HCT116 (cell line): ENCODE measurements around the gene CCL18.
"Not testable (repeated sequence)": the region's sequence is repeated elsewhere in the genome, so short reads cannot be mapped to it uniquely, and the experiment has no call there.

ENCODE experiments used
- EGR1 ChIP-seq: IDR thresholded peaks from 2 replicates; pipeline ENCODE4 v1.6.1; 2012; ENCODE audit warnings: low read depth
- EZH2 ChIP-seq: fragments of 200-600 bp; sonication (generic); IDR thresholded peaks from 2 replicates; pipeline ENCODE4 v1.6.1; 2017; ENCODE audit warnings: antibody characterized with exemption, mixed run types
- JUND ChIP-seq: IDR thresholded peaks from 2 replicates; pipeline ENCODE4 v1.6.1; 2012
- POLR2A ChIP-seq: IDR thresholded peaks from 2 replicates; pipeline ENCODE4 v1.7.0; 2011; ENCODE audit warnings: borderline replicate concordance; ENCODE audit not compliant: insufficient read depth, insufficient read length; ENCODE audit errors: extremely low read depth
- POLR2AphosphoS5 ChIP-seq: IDR thresholded peaks from 2 replicates; pipeline ENCODE4 v1.6.1; 2011; ENCODE audit warnings: mild to moderate bottlenecking, low read depth, low read length, moderate library complexity
- RAD21 ChIP-seq: IDR thresholded peaks from 2 replicates; pipeline ENCODE4 v1.6.1; 2012; ENCODE audit warnings: low read depth, mild to moderate bottlenecking
- SIN3A ChIP-seq: IDR thresholded peaks from 2 replicates; pipeline ENCODE4 v1.6.1; 2012; ENCODE audit warnings: low read depth
- SP1 ChIP-seq: IDR thresholded peaks from 2 replicates; pipeline ENCODE4 v1.6.1; 2012; ENCODE audit warnings: low read depth
- SRF ChIP-seq: IDR thresholded peaks from 2 replicates; pipeline ENCODE4 v1.6.1; 2012; ENCODE audit warnings: low read depth
- TCF7L2 ChIP-seq: IDR thresholded peaks from 2 replicates; pipeline ENCODE4 v1.7.0; 2011; ENCODE audit warnings: borderline replicate concordance, inconsistent platforms; ENCODE audit not compliant: insufficient read depth, insufficient read length; ENCODE audit errors: extremely low read depth
- TF ChIP-seq, protein P1 (sequence below), 3 experiments: fragments of 200-600 bp in 1 of 3; sonication (generic) in 1 of 3; IDR thresholded peaks in 2 of 3; conservative IDR thresholded peaks in 1 of 3; 2 replicates each; pipeline ENCODE4 v1.5.1; 2012 to 2017; ENCODE audit warnings: low read depth in 2 of 3, low read length in 2 of 3, antibody characterized with exemption in 1 of 3, borderline replicate concordance in 1 of 3, control low read depth in 1 of 3, mild to moderate bottlenecking in 1 of 3, mixed read lengths in 1 of 3, mixed run types in 1 of 3, moderate library complexity in 1 of 3; ENCODE audit not compliant: insufficient read depth in 1 of 3
- TF ChIP-seq, protein P2 (sequence below): IDR thresholded peaks from 2 replicates; pipeline ENCODE4 v1.6.1; 2012; ENCODE audit warnings: low read depth

DNA sequence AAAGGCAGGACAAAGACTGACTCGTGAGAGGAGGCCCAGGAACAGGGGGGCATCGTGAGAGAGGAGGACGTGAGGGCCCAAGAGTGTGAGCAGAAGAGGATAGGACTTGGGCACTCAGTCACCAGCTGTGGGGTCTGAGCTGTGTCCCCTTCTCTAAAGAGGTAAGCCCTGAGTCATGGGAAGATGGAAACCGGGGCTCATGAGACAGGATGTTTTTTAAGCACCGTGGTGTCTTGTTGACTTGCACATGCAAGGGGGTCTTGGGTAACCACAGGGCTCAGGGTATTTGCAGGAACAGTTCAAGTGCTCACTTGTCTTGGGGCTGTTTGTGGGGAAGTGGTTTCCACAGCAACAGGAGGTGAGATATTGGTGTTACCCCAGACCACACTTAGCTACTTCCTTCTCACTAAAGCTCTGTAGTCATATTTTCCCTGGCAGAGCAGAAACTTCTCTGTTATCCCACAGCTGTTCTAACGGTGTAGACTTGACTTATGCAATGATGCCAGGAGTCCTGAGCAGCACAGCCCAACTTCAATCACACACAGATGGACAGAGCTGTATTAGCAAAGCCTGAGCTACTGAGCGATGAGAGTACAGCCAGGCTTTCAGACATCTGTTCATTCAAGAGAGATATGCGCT lies 18.5 kb downstream of the CCL18 start:
- TF ChIP-seq, protein P1, sequence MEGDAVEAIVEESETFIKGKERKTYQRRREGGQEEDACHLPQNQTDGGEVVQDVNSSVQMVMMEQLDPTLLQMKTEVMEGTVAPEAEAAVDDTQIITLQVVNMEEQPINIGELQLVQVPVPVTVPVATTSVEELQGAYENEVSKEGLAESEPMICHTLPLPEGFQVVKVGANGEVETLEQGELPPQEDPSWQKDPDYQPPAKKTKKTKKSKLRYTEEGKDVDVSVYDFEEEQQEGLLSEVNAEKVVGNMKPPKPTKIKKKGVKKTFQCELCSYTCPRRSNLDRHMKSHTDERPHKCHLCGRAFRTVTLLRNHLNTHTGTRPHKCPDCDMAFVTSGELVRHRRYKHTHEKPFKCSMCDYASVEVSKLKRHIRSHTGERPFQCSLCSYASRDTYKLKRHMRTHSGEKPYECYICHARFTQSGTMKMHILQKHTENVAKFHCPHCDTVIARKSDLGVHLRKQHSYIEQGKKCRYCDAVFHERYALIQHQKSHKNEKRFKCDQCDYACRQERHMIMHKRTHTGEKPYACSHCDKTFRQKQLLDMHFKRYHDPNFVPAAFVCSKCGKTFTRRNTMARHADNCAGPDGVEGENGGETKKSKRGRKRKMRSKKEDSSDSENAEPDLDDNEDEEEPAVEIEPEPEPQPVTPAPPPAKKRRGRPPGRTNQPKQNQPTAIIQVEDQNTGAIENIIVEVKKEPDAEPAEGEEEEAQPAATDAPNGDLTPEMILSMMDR (IDR thresholded peaks at IDR 0.05 in 2 of 3, conservative IDR thresholded peaks at IDR 0.05 in 1 of 3; ENCODE audit: borderline replicate concordance in 1 of 3, insufficient read depth in 1 of 3, low read depth in 2 of 3, low read length in 2 of 3), result not testable (repeated sequence)
- TF ChIP-seq EZH2, POLR2A, SIN3A, TCF7L2, EGR1, RAD21, POLR2AphosphoS5, JUND, SRF, SP1: not testable (repeated sequence)
- TF ChIP-seq, protein P2, sequence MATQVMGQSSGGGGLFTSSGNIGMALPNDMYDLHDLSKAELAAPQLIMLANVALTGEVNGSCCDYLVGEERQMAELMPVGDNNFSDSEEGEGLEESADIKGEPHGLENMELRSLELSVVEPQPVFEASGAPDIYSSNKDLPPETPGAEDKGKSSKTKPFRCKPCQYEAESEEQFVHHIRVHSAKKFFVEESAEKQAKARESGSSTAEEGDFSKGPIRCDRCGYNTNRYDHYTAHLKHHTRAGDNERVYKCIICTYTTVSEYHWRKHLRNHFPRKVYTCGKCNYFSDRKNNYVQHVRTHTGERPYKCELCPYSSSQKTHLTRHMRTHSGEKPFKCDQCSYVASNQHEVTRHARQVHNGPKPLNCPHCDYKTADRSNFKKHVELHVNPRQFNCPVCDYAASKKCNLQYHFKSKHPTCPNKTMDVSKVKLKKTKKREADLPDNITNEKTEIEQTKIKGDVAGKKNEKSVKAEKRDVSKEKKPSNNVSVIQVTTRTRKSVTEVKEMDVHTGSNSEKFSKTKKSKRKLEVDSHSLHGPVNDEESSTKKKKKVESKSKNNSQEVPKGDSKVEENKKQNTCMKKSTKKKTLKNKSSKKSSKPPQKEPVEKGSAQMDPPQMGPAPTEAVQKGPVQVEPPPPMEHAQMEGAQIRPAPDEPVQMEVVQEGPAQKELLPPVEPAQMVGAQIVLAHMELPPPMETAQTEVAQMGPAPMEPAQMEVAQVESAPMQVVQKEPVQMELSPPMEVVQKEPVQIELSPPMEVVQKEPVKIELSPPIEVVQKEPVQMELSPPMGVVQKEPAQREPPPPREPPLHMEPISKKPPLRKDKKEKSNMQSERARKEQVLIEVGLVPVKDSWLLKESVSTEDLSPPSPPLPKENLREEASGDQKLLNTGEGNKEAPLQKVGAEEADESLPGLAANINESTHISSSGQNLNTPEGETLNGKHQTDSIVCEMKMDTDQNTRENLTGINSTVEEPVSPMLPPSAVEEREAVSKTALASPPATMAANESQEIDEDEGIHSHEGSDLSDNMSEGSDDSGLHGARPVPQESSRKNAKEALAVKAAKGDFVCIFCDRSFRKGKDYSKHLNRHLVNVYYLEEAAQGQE, result not testable (repeated sequence)
